ENCODE results near the gene GSTA5.
"Not testable (repeated sequence)": the region's sequence is repeated elsewhere in the genome, so short reads cannot be mapped to it uniquely, and the experiment has no call there.

GSTA5 gene

DNA sequence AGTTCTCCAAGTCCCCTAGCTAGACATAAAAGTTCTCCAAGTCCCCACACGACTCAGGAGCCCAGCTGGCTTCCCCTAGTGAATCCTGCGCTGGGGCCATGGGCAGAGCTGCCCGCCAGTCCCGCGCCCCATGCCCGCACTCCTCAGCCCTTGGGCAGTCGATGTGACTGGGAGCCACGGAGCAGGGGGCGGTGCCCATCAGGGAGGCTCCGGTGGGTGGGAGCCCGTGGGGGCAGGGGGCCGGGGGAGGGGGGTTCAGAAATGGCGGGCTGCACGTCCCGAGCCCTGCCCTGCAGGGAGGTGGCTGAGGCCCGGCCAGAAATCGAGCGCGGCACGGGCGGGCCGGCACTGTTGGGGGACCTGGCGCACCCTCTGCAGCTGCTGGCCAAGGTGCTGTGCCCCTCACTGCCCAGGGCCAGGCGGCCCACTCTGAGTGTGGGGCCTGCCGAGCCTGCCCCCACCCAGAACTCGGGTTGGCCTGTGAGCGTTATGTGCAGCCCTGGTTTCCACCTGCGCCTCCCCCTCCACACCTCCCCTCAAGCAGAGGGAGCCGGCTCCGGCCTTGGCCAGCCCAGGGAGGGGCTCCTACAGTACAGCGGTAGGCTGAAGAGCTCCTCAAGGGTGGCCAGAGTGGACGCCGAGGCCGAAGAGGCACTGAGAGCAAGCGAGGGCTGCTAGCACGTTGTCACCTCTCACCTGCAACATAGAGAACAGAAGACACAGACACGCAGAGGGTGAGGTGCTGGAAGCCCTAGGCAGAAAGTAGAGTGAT lies 11.4 kb downstream of the GSTA5 start:
- DNase-seq (ENCODE audit: low read depth), result no peak
- TF ChIP-seq, protein P1, sequence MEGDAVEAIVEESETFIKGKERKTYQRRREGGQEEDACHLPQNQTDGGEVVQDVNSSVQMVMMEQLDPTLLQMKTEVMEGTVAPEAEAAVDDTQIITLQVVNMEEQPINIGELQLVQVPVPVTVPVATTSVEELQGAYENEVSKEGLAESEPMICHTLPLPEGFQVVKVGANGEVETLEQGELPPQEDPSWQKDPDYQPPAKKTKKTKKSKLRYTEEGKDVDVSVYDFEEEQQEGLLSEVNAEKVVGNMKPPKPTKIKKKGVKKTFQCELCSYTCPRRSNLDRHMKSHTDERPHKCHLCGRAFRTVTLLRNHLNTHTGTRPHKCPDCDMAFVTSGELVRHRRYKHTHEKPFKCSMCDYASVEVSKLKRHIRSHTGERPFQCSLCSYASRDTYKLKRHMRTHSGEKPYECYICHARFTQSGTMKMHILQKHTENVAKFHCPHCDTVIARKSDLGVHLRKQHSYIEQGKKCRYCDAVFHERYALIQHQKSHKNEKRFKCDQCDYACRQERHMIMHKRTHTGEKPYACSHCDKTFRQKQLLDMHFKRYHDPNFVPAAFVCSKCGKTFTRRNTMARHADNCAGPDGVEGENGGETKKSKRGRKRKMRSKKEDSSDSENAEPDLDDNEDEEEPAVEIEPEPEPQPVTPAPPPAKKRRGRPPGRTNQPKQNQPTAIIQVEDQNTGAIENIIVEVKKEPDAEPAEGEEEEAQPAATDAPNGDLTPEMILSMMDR (IDR thresholded peaks at IDR 0.05; ENCODE audit: insufficient read depth, low read depth, low read length, missing control alignments), result no peak

DNA sequence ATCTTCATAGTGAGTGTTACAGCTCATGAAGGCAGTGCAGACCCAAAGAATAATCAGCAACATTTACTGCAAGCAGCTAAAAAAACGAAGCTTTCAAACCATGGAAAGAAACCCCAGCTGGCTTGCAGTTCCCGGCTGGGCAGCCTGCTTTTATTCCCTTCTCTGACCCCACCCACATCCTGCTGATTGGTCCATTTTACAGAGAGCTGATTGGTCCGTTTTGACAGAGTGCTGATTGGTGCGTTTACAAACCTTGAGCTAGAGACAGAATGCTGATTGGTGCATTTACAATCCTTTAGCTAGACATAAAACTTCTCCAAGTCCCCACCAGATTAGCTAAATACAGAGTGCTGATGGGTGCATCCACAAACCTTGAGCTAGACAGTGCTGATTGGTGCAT lies 12.0 kb downstream of the GSTA5 start:
- not testable (repeated sequence) for DNase-seq (ENCODE audit: low read depth); H3K4me3 ChIP-seq (ENCODE audit: low read depth, low read length)

More for the DNA sequence above, 11.4 kb downstream of the GSTA5 start:
- H3K4me3 ChIP-seq (ENCODE audit: low read depth, low read length), result no peak overlapping the region

DNA sequence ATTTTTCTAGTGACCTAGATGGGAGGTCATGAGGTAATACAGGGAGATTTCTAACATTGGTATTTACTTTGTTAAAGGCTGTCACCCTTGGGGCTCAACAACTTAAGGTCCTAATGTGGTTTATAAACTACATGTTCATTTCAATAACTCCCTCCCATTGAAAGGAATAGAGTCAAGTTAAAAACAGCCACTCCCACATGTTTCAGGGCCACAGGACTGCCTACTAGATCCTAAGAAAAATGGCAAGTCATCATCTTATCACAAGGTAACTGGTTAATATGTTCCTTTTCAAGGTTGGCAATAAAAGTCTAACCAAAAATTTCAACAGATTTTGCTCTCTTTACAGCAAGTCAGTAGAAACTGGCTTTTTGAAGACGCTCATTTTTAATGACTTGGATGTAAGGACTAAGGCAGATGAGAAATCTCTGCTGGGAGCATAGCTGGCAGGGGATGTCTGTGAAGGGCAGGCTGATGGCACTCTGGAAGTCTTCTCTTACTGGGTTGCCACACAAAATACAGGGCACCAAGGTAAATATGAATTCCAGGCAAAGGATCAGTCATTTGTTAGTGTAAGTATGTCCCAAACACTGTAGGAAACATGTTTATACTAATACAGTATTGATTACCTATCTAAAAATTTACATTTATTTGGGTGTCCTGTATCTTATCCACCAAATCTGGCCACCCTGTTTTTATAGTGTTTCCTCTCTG lies 13.4 kb downstream of the GSTA5 start:
- DNase-seq (ENCODE audit: low read depth); H3K4me3 ChIP-seq (ENCODE audit: low read depth, low read length): not testable (repeated sequence)

DNA sequence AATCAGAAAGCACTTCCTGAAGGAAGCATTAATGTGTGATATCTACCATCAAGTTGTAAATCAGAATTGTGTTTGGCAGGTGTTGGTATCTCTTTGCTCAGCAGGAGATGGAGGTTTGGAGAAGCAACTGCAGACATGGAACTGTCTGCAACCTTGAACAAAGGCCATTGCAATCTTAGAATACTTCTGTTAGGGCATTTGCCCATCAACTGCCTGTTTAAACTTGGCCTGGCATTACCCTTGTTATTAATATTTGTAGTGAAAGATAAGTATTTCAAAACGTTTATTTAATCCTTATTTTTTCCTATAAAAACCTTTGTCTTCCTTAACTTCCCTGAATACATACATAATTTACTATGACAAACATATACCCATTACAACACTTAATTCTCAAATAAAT lies 14.1 kb downstream of the GSTA5 start:
- TF ChIP-seq, protein P1 (IDR thresholded peaks at IDR 0.05; ENCODE audit: insufficient read depth, low read depth, low read length, missing control alignments), result no peak
- H3K4me3 ChIP-seq (ENCODE audit: low read depth, low read length), result no peak overlapping the region
- DNase-seq (ENCODE audit: low read depth), result no peak

DNA sequence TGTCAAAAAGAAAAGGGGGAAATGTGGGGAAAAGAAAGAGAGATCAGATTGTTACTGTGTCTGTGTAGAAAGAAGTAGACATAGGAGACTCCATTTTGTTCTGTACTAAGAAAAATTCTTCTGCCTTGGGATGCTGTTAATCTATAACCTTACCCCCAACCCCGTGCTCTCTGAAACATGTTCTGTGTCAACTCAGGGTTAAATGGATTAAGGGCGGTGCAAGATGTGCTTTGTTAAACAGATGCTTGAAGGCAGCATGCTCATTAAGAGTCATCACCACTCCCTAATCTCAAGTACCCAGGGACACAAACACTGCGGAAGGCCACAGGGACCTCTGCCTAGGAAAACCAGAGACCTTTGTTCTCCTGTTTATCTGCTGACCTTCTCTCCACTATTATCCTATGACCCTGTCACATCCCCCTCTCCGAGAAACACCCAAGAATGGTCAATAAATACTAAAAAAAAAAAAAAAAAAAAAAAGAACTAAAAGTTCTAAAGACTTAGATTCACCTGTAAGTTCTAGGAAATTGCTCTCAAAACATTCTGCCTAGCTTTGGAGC lies 14.6 kb downstream of the GSTA5 start:
- not testable (repeated sequence) for H3K4me3 ChIP-seq (ENCODE audit: low read depth, low read length); DNase-seq (ENCODE audit: low read depth)

DNA sequence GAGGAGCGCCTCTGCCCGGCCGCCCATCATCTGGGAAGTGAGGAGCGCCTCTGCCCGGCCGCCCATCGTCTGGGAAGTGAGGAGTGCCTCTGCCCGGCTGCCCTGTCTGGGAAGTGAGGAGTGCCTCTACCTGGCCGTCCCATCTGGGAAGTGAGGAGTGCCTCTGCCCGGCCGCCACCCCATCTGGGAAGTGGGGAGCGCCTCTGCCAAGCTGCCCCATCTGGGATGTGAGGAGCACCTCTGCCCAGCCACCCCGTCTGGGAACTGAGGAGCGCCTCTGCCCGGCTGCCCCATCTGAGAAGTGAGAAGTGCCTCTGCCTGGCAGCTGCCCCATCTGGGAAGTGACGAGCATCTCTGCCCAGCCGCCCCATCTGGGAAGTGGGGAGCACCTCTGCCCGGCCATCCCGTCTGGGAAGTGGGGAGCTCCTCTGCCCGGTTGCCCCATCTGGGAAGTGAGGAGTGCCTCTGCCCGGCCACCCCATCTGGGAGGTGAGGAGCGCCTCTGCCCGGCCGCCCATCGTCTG lies 15.3 kb downstream of the GSTA5 start:
- not testable (repeated sequence) for DNase-seq (ENCODE audit: low read depth); H3K4me3 ChIP-seq (ENCODE audit: low read depth, low read length)

DNA sequence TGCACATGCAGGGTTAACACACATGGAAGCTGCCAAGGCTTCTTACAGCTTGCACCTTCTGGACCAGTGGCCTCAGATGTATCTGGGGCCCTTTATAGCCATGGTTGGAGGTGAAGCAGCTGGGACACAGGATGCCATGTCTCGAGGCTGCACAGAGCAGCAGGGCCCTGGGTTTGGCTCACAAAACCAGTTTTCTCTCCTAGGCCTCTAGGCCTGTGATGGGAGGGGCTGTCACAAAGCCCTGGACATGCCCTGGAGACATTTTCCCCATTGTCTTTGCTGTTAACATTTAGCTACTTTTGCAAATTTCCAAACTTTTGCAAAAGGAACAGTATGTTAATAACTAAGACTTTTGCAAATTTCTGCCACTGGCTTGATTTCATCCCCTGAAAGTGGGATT lies 18.8 kb downstream of the GSTA5 start:
- DNase-seq (ENCODE audit: low read depth), result no peak
- TF ChIP-seq, protein P1 (IDR thresholded peaks at IDR 0.05; ENCODE audit: insufficient read depth, low read depth, low read length, missing control alignments), result no peak
- H3K4me3 ChIP-seq (ENCODE audit: low read depth, low read length), result no peak overlapping the region

DNA sequence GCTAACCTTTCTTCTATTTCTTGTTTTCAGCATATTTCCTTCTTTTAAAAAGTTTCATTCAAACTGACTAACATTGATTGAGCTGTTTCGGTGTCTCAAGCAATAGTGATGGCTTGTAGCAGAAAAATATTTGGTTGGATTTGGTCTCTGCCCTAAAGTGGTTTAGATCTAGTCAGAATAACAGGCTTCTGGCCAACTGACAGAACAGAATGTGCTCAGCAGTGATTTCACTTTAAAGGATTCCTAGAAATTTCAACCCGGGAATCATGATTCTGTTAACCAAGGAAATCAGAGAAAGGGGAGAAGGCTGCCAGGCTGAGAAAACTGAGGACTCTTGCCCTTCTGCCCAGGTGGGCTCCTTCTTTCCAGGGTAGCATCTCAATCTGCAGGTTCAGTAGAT lies 20.4 kb downstream of the GSTA5 start:
- DNase-seq (ENCODE audit: low read depth), result no peak
- TF ChIP-seq, protein P1 (IDR thresholded peaks at IDR 0.05; ENCODE audit: insufficient read depth, low read depth, low read length, missing control alignments), result no peak
- no peak overlapping the region for H3K4me3 ChIP-seq (ENCODE audit: low read depth, low read length)
